ENCODE results near the gene MN1. TPM values are rescaled to one million over a fixed set of nuclear protein-coding genes. Genes with fewer than 3 reads are reported as not detected.

The MN1 gene
- total RNA-seq, 1 experiment from 2014 or later = 4.5 TPM

DNA sequence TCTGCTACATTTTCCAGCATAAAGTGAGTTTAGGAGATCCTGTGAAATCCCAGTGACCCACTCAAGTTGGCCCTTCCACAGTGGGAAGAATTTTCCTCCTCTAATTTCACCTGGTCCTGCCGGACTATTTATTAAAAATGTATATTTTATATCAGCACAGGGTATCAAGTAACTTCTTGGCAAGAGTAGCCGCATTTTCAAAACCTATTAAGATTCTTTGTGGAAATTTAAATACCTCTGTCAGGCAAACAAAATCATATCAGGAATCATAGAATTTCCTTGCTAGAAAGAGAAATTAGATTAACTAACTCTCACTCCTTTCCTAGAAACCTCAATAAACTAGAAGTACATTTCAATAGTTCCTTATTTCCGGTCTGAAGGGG lies 9.7 kb downstream of the MN1 start:
- Histone ChIP-seq H3K9me3 (replicated peaks) (no peaks in the 10 kb centered on the region; the same call in 1 of the 2 replicates), H3K27ac (no peak overlapping the region), H3K4me3 (no peak overlapping the region), H3K36me3 (peaks cover 4% of the 10 kb centered on the region), H3K27me3 (replicated peaks) (no peaks in the 10 kb centered on the region), H3K4me1 (replicated peaks) (no peaks in the 10 kb centered on the region)
- no peak for DNase-seq (ENCODE audit: low read depth in 1 of 2, low spot score in 2 of 2)

DNA sequence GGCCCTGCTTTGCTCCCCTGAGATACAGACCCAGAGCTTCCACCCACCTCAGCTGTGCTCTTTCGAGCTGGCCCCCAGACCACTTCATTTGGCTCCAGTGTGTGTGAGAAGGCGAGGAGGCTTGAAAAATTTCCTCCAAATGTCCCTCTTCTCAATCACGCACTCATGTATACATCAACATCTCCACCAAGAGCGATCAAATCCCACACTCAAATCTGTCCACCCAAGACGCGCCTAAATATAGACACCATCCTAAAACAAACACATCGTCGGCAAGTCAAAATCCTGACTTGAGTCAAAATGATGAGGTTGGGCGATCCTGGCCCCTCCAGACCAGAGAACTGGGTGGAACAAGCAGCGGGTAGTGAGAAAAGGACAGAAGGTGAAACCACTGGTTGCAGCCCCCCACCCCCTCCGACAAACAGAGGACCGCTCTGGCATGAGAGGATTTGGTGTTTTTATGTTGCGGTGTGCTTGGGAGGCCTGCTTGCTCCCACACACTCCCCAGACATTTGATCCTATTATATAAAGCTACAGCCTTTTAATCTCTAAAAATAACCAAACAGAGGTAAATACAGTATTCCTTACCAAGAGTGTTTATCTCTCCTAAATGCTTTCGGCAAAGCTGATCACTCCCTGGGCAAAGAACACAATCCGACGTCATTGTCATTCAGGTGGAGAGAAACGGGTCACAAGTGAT lies 10.2 kb downstream of the MN1 start:
- no peaks in the 10 kb centered on the region for H3K9me3 ChIP-seq (replicated peaks)
- no peaks in the 10 kb centered on the region for H3K4me1 ChIP-seq (replicated peaks)
- no peaks in the 10 kb centered on the region for H3K36me3 ChIP-seq
- DNase-seq (ENCODE audit: low read depth in 1 of 2, low spot score in 2 of 2) = no peak
- no peak overlapping the region for H3K27ac ChIP-seq
- H3K4me3 ChIP-seq = no peak overlapping the region
- H3K27me3 ChIP-seq (replicated peaks) = no peaks in the 10 kb centered on the region

DNA sequence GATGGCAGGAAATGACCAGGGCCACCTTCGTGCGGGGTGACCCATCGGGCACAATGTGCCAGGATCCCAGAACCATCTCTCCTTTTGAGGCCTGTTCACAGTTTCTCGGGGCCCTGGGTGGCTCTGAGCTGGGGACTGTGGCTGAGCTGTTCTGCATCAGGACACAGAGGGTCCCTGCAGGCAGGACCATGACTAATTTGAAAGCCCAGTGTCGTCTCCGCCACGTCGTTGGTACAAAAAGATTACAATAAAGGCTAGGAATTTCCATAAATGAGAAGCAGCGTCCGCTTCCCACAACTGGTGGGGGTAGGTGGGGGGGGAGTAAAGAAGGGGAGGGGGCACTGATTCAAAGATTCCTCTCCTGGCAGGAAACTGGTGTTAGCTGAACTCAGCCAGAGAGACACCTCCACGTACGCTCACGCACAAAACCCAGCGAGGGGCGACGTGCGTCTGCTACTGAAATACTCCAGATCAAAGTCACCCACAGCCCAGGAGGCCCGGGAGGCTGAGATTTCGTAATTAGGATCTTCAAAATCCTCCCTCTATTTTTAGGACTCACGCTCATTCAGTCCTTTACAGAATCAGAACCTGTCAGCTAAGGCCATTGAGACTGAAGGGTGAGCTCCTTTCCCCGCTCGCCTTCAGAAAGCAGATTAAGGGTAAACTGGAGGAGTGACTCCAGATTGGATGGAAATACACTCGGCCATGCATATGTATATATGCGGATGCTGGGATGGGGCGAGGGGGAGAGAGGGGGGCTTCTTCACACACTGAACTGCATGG lies 11.0 kb downstream of the MN1 start:
- Histone ChIP-seq H3K27ac (no peak overlapping the region), H3K4me3 (no peak overlapping the region), H3K4me1 (replicated peaks) (no peaks in the 10 kb centered on the region), H3K9me3 (replicated peaks) (no peaks in the 10 kb centered on the region), H3K36me3 (no peaks in the 10 kb centered on the region), H3K27me3 (replicated peaks) (no peaks in the 10 kb centered on the region)
- DNase-seq (ENCODE audit: low read depth in 1 of 2, low spot score in 2 of 2) = no peak

DNA sequence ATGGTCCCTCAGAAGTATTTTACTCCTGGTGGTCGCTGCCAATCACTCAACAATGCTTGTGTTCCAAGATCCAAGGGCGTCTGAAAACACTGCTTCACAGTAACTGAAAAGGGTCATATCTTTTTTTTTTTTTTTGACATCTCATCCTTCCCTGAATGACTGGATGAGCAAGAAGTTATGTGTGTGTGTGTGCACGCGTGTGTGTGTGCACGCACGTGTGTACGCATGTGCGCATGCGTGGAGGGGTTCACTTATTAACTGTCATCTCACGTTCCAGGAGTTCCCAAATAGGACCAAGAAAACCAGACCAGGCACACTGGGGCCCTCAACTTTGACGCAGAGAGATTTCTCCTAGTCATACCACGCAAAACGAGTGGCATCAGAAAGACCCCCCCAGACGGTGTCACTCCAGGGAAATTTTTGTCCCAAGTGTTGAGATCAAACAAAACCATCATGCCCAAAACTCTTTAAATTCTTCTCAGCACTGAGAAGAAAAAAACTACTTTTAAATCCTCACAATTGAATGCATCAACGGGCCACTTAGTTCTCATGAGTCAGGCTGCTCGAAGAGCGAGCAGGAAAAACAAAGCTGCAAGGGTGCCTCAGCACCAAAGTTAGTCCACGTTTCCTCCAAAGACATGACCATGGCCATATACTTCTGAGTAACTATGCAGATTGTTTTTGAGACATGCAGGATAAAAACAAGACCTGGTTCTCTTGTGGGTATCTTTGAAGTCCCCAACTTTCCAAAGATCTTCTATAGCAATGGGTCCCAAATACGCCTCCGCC lies 12.9 kb downstream of the MN1 start:
- H3K27me3 ChIP-seq (replicated peaks) = no peaks in the 10 kb centered on the region
- H3K9me3 ChIP-seq (replicated peaks) = no peaks in the 10 kb centered on the region
- no peak overlapping the region for H3K27ac ChIP-seq
- no peaks in the 10 kb centered on the region for H3K36me3 ChIP-seq
- DNase-seq (ENCODE audit: low read depth in 1 of 2, low spot score in 2 of 2) = no peak
- H3K4me3 ChIP-seq = no peak overlapping the region
- no peaks in the 10 kb centered on the region for H3K4me1 ChIP-seq (replicated peaks)

DNA sequence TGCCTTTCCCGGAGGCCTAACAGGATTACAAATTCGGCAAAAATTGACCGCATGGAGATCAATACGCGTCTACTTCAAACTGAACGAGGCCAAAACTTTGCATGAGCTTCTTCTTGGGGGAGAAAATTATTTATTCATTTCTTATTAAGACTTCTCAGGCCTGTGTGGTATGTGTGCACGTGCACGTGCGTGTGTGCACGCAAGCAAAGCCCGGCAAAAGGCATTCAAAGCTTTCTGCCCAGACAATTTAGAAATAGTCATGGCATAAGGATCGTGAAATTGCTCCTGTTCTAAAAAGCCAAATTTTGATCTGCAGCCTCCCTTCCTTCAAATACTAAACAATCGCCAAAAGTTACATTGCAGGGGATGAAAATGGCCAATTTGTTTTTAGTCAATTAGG lies 14.6 kb downstream of the MN1 start:
- H3K9me3 ChIP-seq (replicated peaks) = no peaks in the 10 kb centered on the region
- H3K36me3 ChIP-seq = no peaks in the 10 kb centered on the region
- no peak for DNase-seq (ENCODE audit: low read depth in 1 of 2, low spot score in 2 of 2)
- no peak overlapping the region for H3K4me3 ChIP-seq
- no peak overlapping the region for H3K27ac ChIP-seq
- H3K4me1 ChIP-seq (replicated peaks) = no peaks in the 10 kb centered on the region
- H3K27me3 ChIP-seq (replicated peaks) = no peaks in the 10 kb centered on the region

DNA sequence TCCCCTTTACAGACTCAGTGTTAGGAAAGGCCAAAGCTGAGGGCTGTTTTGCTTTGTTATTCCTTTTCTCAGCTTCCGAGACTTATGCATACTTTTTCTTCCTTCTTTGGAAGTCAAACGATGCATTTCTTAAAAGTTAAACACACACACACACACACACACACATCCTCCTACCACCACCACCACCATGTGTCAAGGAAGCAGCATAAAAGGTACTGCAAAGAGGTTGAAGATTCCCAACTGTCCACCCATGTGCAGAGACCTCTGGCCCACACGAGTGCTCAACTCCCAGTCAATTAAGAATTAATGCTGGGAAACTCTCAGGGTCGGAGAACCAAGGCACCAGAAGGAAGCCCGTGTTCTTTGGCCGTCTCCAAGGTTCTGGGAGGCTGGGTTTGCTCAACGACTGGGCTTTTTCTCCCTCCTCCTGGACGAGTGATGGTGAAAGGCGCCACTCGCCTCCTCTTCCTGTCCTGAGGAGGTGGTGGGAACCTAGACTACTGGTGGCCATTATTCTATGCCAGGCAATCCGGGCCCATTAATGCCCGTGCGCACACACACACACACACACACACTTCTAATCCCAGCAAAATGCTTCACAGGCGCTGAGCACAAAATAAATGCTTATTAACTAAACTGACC lies 15.1 kb downstream of the MN1 start:
- no peak for DNase-seq (ENCODE audit: low read depth in 1 of 2, low spot score in 2 of 2)
- peaks cover under 1% of the 10 kb centered on the region; the same call in 1 of the 2 replicates for H3K36me3 ChIP-seq

DNA sequence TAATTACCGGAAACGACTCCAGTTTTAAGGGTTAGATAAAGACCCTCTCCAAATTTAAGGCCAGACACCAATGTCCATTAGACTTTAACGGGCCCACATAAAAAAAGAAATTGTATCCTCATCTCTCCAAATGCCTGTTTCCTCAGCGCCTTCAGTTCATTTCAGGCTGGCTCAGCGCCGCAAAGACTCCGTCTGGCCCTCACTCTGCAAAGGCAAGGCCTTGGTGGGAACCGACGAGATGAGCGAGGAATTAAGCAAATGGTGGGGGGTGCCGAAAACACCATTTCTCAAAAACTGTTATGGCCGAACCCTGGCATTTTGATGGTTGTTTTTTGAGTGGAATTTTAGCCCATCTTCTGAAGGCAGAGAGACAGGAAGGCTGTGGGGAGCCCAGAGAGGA lies 15.7 kb downstream of the MN1 start:
- peaks cover 4% of the 10 kb centered on the region; the same call in 1 of the 2 replicates for H3K36me3 ChIP-seq
- no peak overlapping the region for H3K27ac ChIP-seq
- no peaks in the 10 kb centered on the region for H3K4me1 ChIP-seq (replicated peaks)
- DNase-seq (ENCODE audit: low read depth in 1 of 2, low spot score in 2 of 2) = no peak
- no peaks in the 10 kb centered on the region for H3K9me3 ChIP-seq (replicated peaks)
- no peaks in the 10 kb centered on the region for H3K27me3 ChIP-seq (replicated peaks)
- no peak overlapping the region for H3K4me3 ChIP-seq

More for the DNA sequence above, 15.1 kb downstream of the MN1 start:
- H3K27me3 ChIP-seq (replicated peaks) = no peaks in the 10 kb centered on the region
- H3K27ac ChIP-seq = no peak overlapping the region
- no peak overlapping the region for H3K4me3 ChIP-seq
- no peaks in the 10 kb centered on the region for H3K9me3 ChIP-seq (replicated peaks)
- no peaks in the 10 kb centered on the region for H3K4me1 ChIP-seq (replicated peaks)

DNA sequence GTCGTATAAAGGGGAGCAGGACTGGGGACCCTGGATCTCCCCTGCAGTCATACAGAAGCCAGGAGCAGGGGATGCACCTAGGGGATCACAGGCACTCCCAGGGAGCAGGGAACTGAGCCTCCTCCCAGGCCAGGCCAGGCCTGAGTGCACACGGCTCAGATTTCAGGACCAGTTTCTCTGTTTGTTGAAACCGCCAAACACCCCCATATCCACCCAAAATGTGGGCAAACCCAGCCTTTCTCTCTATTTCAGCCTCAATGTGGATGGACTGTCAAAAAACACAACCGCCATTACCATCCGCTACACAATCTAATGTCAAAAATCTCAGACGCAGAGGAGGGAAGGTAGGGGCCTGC lies 17.5 kb downstream of the MN1 start:
- no peak for DNase-seq (ENCODE audit: low read depth in 1 of 2, low spot score in 2 of 2)
- H3K27ac ChIP-seq = no peak overlapping the region
- H3K36me3 ChIP-seq = peaks cover 4% of the 10 kb centered on the region; the same call in 1 of the 2 replicates

DNA sequence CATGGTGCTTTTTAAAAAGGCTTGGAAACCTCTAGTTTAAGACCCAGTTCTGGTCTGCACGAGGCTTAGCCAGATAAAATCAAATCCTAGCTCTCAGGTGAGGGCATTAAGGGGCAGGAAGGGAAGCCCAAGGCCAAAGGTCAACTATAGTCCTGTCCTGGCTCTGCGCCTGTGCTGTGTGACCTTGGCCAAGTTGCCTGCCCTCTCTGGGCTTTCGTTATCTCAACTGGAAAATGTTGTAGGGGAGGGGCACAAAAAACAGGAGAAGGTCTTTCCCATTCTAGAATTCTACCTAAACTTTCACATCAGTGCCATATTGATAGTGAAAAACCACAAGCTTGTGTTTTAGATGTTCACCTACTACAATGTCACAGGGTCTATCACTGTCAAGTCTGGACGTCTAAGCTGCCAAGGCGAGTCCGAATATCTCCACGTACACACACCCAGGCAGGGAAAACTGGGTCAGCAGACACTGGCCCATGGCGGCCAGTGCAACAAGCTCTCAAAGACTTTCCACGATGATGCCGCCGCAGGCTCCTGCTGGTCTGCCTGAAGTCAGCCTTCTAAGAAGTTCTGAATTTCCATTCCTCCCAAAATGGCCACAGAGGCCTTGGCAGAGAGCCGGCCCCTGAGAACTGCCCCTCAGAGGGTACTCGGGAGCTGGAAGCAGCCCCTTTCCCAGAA lies 18.0 kb downstream of the MN1 start:
- no peaks in the 10 kb centered on the region for H3K27me3 ChIP-seq (replicated peaks)
- peaks cover 6% of the 10 kb centered on the region; the same call in 1 of the 2 replicates for H3K4me1 ChIP-seq (replicated peaks)
- no peak overlapping the region for H3K4me3 ChIP-seq
- no peaks in the 10 kb centered on the region for H3K9me3 ChIP-seq (replicated peaks)
- no peak overlapping the region for H3K27ac ChIP-seq
- no peak for DNase-seq (ENCODE audit: low read depth in 1 of 2, low spot score in 2 of 2)
- peaks cover 4% of the 10 kb centered on the region; the same call in 1 of the 2 replicates for H3K36me3 ChIP-seq

More for the DNA sequence above, 17.5 kb downstream of the MN1 start:
- Histone ChIP-seq H3K4me3 (no peak overlapping the region), H3K4me1 (replicated peaks) (peaks cover 6% of the 10 kb centered on the region; the same call in 1 of the 2 replicates), H3K9me3 (replicated peaks) (no peaks in the 10 kb centered on the region), H3K27me3 (replicated peaks) (no peaks in the 10 kb centered on the region)

DNA sequence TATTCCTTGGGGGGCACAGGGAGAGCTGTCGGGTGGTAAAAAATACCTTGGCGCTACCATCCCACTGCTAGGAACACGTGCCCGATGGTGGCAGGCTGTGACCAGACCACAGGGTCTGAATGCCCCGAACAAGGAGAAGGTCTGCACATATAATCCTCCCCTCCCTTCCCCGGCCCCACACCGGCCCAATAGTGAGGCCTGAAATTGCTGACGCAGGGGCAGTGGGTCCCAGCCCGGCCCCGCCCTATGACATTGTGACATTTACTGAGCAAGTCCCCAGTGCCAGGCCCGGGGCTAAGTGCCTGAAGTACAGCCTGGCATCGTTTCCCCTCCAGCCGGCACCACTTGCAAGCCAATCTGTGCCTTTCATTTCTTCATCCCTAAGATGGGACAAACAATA lies 19.5 kb downstream of the MN1 start:
- H3K9me3 ChIP-seq (replicated peaks) = no peaks in the 10 kb centered on the region
- no peak for DNase-seq (ENCODE audit: low read depth in 1 of 2, low spot score in 2 of 2)
- peaks cover 12% of the 10 kb centered on the region for H3K4me1 ChIP-seq (replicated peaks)
- H3K4me3 ChIP-seq = no peak overlapping the region
- no peaks in the 10 kb centered on the region for H3K27me3 ChIP-seq (replicated peaks)
- no peak overlapping the region for H3K27ac ChIP-seq
- peaks cover 4% of the 10 kb centered on the region; the same call in 1 of the 2 replicates for H3K36me3 ChIP-seq

DNA sequence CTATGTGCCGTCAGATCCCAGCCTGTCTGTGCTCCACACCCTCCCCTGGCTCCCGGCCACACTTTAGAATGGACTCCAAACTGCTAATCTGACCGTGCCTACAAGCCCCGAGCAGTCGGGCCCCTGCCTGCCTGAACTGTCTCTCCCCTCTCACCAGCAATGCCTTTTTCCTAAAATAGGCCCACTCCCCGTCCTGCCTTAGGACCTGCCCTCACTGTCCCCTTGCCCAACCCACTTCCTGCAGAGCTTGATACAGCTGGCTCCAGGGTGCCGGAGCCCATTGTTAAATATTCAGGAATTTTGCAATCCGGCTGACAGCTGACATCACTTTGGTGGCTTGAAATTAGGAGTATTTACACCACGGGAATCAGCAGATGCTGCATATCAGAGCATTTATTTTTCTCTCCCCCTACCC lies 21.4 kb downstream of the MN1 start:
- no peak overlapping the region for H3K27ac ChIP-seq
- no peak for DNase-seq (ENCODE audit: low read depth in 1 of 2, low spot score in 2 of 2)
- H3K4me1 ChIP-seq (replicated peaks) = peaks cover 28% of the 10 kb centered on the region

DNA sequence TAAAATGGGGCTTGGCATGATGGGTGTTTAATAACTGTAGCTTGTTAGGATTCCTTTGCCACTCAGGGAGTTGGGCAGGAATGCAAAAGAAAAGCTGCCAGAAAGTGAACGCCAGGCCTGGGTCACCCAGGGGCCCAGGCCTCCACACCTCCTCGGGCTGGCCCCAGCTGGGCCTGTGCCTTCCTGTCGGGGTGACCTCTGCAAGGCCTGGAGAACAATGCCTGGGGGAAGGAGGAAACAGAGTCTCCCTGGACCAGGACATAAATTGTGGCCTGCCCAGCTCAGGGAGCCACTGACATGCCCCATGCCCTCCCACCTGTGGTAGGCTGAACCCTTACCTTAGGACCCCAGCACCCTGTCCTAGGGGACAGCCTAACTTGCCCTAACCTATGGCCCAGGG lies 21.9 kb downstream of the MN1 start:
- H3K27ac ChIP-seq = no peak overlapping the region
- peaks cover 31% of the 10 kb centered on the region for H3K4me1 ChIP-seq (replicated peaks)
- H3K9me3 ChIP-seq (replicated peaks) = no peaks in the 10 kb centered on the region
- DNase-seq (ENCODE audit: low read depth in 1 of 2, low spot score in 2 of 2) = no peak
- no peaks in the 10 kb centered on the region for H3K27me3 ChIP-seq (replicated peaks)
- H3K4me3 ChIP-seq = no peak overlapping the region
- peaks cover 6% of the 10 kb centered on the region; the same call in 1 of the 2 replicates for H3K36me3 ChIP-seq

More for the DNA sequence above, 21.4 kb downstream of the MN1 start:
- Histone ChIP-seq H3K4me3 (no peak overlapping the region), H3K36me3 (peaks cover 4% of the 10 kb centered on the region; the same call in 1 of the 2 replicates), H3K9me3 (replicated peaks) (no peaks in the 10 kb centered on the region), H3K27me3 (replicated peaks) (no peaks in the 10 kb centered on the region)

Measured in SJSA1 (cell line).